BJ (cell line): Measurements from ENCODE around the gene VEZF1. TPM values are rescaled to one million over a fixed set of nuclear protein-coding genes. Genes with fewer than 3 reads are reported as not detected.

Experiments used
- CTCF ChIA-PET: fragments of 350-600 bp; formaldehyde crosslinking; extraction: SDS; loops from one replicate; lab custom pipeline; 2021; ENCODE audit warnings: antibody characterized with exemption, inconsistent platforms; lab: Yijun Ruan, JAX
- POLR2A ChIA-PET: fragments of 300-600 bp; sonication (Branson Sonifier 250); formaldehyde crosslinking; extraction: SDS; loops from one replicate; lab custom pipeline; 2021; ENCODE audit warnings: antibody characterized with exemption; lab: Charles Lee
- DNase-seq: peaks from one replicate; pipeline ENCODE4 v3.0.0-alpha.2; 2011; ENCODE audit warnings: low read depth
- H3K27me3 ChIP-seq: 2 replicates; pipeline ENCODE4 v1.6.0; 2011; ENCODE audit warnings: low read length; ENCODE audit not compliant: control insufficient read depth, insufficient read depth
- H3K36me3 ChIP-seq: 2 replicates; pipeline ENCODE4 v1.5.1; 2011; ENCODE audit warnings: low read length; ENCODE audit not compliant: control insufficient read depth, insufficient read depth
- H3K4me3 ChIP-seq: 2 replicates; pipeline ENCODE4 v1.5.1; 2011; ENCODE audit warnings: low read depth, mild to moderate bottlenecking, control low read depth, low read length
- CTCF ChIP-seq: IDR thresholded peaks from 2 replicates; pipeline ENCODE4 v1.5.1; 2011; ENCODE audit warnings: low read depth, mild to moderate bottlenecking, control low read depth, inconsistent platforms, low read length, moderate library complexity; ENCODE audit not compliant: insufficient read depth
- polyA plus RNA-seq: library from polyadenylated mRNA; depleted of rRNA; stranded (reverse); fragments of >200 nt; gene quantifications from 2 replicates; pipeline ENCODE4 v1.2.3, GENCODE V29; 2011

VEZF1 gene
- polyA plus RNA-seq, 1 experiment: 27.3 TPM

GRCh38 chr17:57984261-57984890, 3.7 kb downstream of the VEZF1 start:
- no peak for TF ChIP-seq CTCF
- CTCF ChIA-PET: interaction anchor here (1.0 to 3.6 kb wide), 8 partner anchors 10 to 123 kb away, joined by 3 to 28 read pairs (median 8); partner anchors contain the start of gene CUEDC1
- Histone ChIP-seq H3K36me3 (peaks cover 3% of the 10 kb centered on the region; the same call in 1 of the 2 replicates), H3K27me3 (no peaks in the 10 kb centered on the region), H3K4me3 (no peak overlapping the region)
- POLR2A ChIA-PET: interaction anchor here (0.6 kb wide), 1 partner anchor 34 kb away, joined by 3 read pairs; no protein-coding TSS in a partner anchor
- no peak for DNase-seq

- CTCF ChIA-PET: interaction anchor here (0.8 to 1.3 kb wide), 4 partner anchors 13 to 104 kb away, joined by 4 to 5 read pairs (median 4); no protein-coding TSS in a partner anchor
Measured at GRCh38 chr17:57983446-57983845, 4.6 kb downstream of the VEZF1 start.

GRCh38 chr17:57982452-57983170, 5.4 kb downstream of the VEZF1 start:
- Histone ChIP-seq H3K27me3 (no peaks in the 10 kb centered on the region), H3K36me3 (peaks cover 5% of the 10 kb centered on the region; the same call in 1 of the 2 replicates), H3K4me3 (no peak overlapping the region)
- POLR2A ChIA-PET: interaction anchor here (0.6 kb wide), 1 partner anchor 101 kb away, joined by 14 read pairs; no protein-coding TSS in a partner anchor
- no peak for TF ChIP-seq CTCF
- no peak for DNase-seq
- CTCF ChIA-PET: interaction anchor here (0.6 to 1.7 kb wide), 9 partner anchors 8 to 139 kb away, joined by 3 to 7 read pairs (median 4); no protein-coding TSS in a partner anchor

More at GRCh38 chr17:57983446-57983845, 4.6 kb downstream of the VEZF1 start:
- H3K4me3 ChIP-seq: no peak overlapping the region
- POLR2A ChIA-PET: interaction anchor here (0.6 kb wide), 2 partner anchors 93 to 102 kb away, joined by 8 to 14 read pairs; no protein-coding TSS in a partner anchor
- DNase-seq: no peak
- no peaks in the 10 kb centered on the region for H3K27me3 ChIP-seq
- TF ChIP-seq CTCF: no peak
- H3K36me3 ChIP-seq: peaks cover 5% of the 10 kb centered on the region; the same call in 1 of the 2 replicates

GRCh38 chr17:57980522-57980921, 7.5 kb downstream of the VEZF1 start:
- ChIA-PET POLR2A (no interaction called here), CTCF (interaction anchor here (1.1 to 1.4 kb wide), 3 partner anchors 9 to 112 kb away, joined by 4 to 7 read pairs (median 4); no protein-coding TSS in a partner anchor)
- Histone ChIP-seq H3K27me3 (no peaks in the 10 kb centered on the region), H3K4me3 (no peak overlapping the region), H3K36me3 (peaks cover 10% of the 10 kb centered on the region)
- no peak for DNase-seq
- TF ChIP-seq CTCF: no peak

GRCh38 chr17:57979076-57979475, 9.0 kb downstream of the VEZF1 start:
- ChIA-PET CTCF (interaction anchor here (0.9 to 1.7 kb wide), 3 partner anchors 9 to 121 kb away, joined by 4 read pairs; no protein-coding TSS in a partner anchor), POLR2A (no interaction called here)
- no peaks in the 10 kb centered on the region for H3K27me3 ChIP-seq
- TF ChIP-seq CTCF: no peak
- H3K4me3 ChIP-seq: no peak overlapping the region
- no peak for DNase-seq
- peaks cover 12% of the 10 kb centered on the region for H3K36me3 ChIP-seq
